22Rv1 (cell line): ENCODE measurements around the gene TPST1.

Source experiments
- CTCF ChIP-seq: fragments of 450-650 bp; IDR thresholded peaks from 2 replicates; pipeline ENCODE4 v1.5.1; 2017; ENCODE audit warnings: mild to moderate bottlenecking
- ZFX ChIP-seq: fragments of 450-650 bp; IDR thresholded peaks from 2 replicates; pipeline ENCODE4 v1.6.1; 2017; ENCODE audit warnings: antibody characterized with exemption, borderline replicate concordance

- TF ChIP-seq CTCF (no peak), ZFX (no peak)
These were observed 52.3 kb downstream of the TPST1 start for GRCh38 chr7:66257481-66257880.
